K562 (cell line): ENCODE results near the gene ADGRB3. TPM values are rescaled to one million over a fixed set of nuclear protein-coding genes. Genes with fewer than 3 reads are reported as not detected.
A peak's percentile ranks its signal among the peaks of the same experiment; 100 is the strongest.

Experiments
- ATAC-seq: fragments of 200-7000 bp; cut with Tn5 transposase; 3 replicates; pipeline ENCODE4 v1.9.1; 2020; ENCODE audit warnings: moderate library complexity
- BruUV-seq: library from RNA; stranded (reverse); fragments of 400-500 nt; replicated peaks from 2 replicates; lab custom pipeline; 2021; lab: Mats Ljungman, UMichigan
- CTCF ChIA-PET: fragments of 300-600 bp; formaldehyde crosslinking; extraction: SDS; loops from one replicate; lab custom pipeline; 2021; ENCODE audit warnings: low intra/inter-chr PET ratio; lab: Yijun Ruan, JAX
- POLR2A ChIA-PET: fragments of 300-600, 350-650 bp; sonication (Branson Sonifier 250); formaldehyde crosslinking; extraction: SDS; loops from one replicate; lab custom pipeline; 2021; ENCODE audit warnings: antibody characterized with exemption, inconsistent platforms; lab: Yijun Ruan, JAX
- DNase-seq, 4 experiments: peaks; one replicate each; pipeline versions ENCODE4 v3.0.0 to v3.0.0-alpha.2; 2011 to 2018; ENCODE audit warnings: low spot score in 3 of 4, mixed read lengths in 3 of 4; ENCODE audit errors: extremely low read depth in 1 of 4
- FAIRE-seq: peaks from 2 replicates; lab custom pipeline; 2011; peaks lifted over from hg19 to GRCh38; lab: Jason Lieb, UNC
- H2AFZ ChIP-seq: 2 replicates; pipeline ENCODE4 v1.6.0; 2011; ENCODE audit warnings: low read depth, low read length, control low read depth, inconsistent platforms
- H3K27ac ChIP-seq: fragments of 200-600 bp; 3 replicates; pipeline ENCODE4 v1.8.0; 2011; ENCODE audit warnings: low read depth, mild to moderate bottlenecking, control low read depth, inconsistent platforms, low read length, moderate library complexity, mixed read lengths; ENCODE audit errors: extremely low read depth
- H3K27me3 ChIP-seq, 2 experiments: fragments of 300-600 bp in 1 of 2; 2 replicates in 1 of 2; 3 replicates in 1 of 2; pipeline versions ENCODE4 v1.6.0 to v1.8.0; 2011; ENCODE audit warnings: inconsistent platforms in 2 of 2, low read length in 2 of 2, mild to moderate bottlenecking in 1 of 2, mixed read lengths in 1 of 2, moderate library complexity in 1 of 2; ENCODE audit not compliant: control insufficient read depth in 2 of 2, insufficient read depth in 2 of 2
- H3K36me3 ChIP-seq: fragments of 300-600 bp; 3 replicates; pipeline ENCODE4 v1.8.0; 2011; ENCODE audit warnings: mild to moderate bottlenecking, low read length, inconsistent platforms; ENCODE audit not compliant: control insufficient read depth, insufficient read depth
- H3K4me1 ChIP-seq, 2 experiments: fragments of 200-600 bp in 1 of 2; replicated peaks in 1 of 2; 2 replicates in 1 of 2; 3 replicates in 1 of 2; pipeline versions ENCODE4 v1.5.1 to v1.8.0; 2011; ENCODE audit warnings: inconsistent platforms in 2 of 2, low read length in 2 of 2, mild to moderate bottlenecking in 1 of 2, mixed read lengths in 1 of 2, moderate library complexity in 1 of 2; ENCODE audit not compliant: control insufficient read depth in 2 of 2, insufficient read depth in 2 of 2
- H3K4me2 ChIP-seq: 2 replicates; pipeline ENCODE4 v1.6.1; 2011; ENCODE audit warnings: low read length, control low read depth, inconsistent platforms, mixed read lengths; ENCODE audit not compliant: insufficient read depth
- H3K4me3 ChIP-seq: fragments of 200-600 bp; sonication (generic), shearing (Covaris generic); 2 replicates; pipeline ENCODE4 v1.5.1; 2016; ENCODE audit warnings: control low read depth, inconsistent platforms
- H3K79me2 ChIP-seq: fragments of 200-600 bp; 3 replicates; pipeline ENCODE4 v1.8.0; 2011; ENCODE audit warnings: low read length, inconsistent platforms; ENCODE audit not compliant: control insufficient read depth, insufficient read depth
- H3K9ac ChIP-seq, 2 experiments: 2 replicates each; pipeline versions ENCODE4 v1.6.0 to v1.6.1; 2011; ENCODE audit warnings: low read depth in 2 of 2, low read length in 2 of 2, control low read depth in 1 of 2, inconsistent platforms in 1 of 2, mild to moderate bottlenecking in 1 of 2, mixed read lengths in 1 of 2; ENCODE audit not compliant: insufficient read depth in 1 of 2
- H3K9me1 ChIP-seq: one replicate; pipeline ENCODE4 v1.6.0; 2011; ENCODE audit warnings: inconsistent platforms, mild to moderate bottlenecking, low read length, moderate library complexity; ENCODE audit not compliant: control insufficient read depth, insufficient read depth
- H3K9me3 ChIP-seq: replicated peaks from 2 replicates; pipeline ENCODE4 v1.5.1; 2011; ENCODE audit warnings: low read depth, low read length, inconsistent platforms; ENCODE audit not compliant: control insufficient read depth, insufficient read depth
- H4K20me1 ChIP-seq: replicated peaks from 2 replicates; pipeline ENCODE4 v1.6.1; 2011; ENCODE audit warnings: low read length, inconsistent platforms, mixed read lengths; ENCODE audit not compliant: control insufficient read depth, insufficient read depth
- AFF4 ChIP-seq: sonication (generic); formaldehyde crosslinking; IDR thresholded peaks from 2 replicates; pipeline ENCODE4 v1.8.0; 2023; ENCODE audit warnings: mild to moderate bottlenecking, missing genetic modification reagents
- FOXA3 ChIP-seq, 2 experiments: fragments of 450-650 bp in 1 of 2; sonication (generic) in 1 of 2; formaldehyde crosslinking; IDR thresholded peaks in 1 of 2; conservative IDR thresholded peaks in 1 of 2; 2 replicates each; pipeline versions ENCODE4 v1.4.0 to v1.8.0; 2020 to 2022; ENCODE audit warnings: mild to moderate bottlenecking in 2 of 2, missing genetic modification reagents in 1 of 2
- KAT2B ChIP-seq: IDR thresholded peaks from one replicate; pipeline ENCODE4 v1.6.1; 2012; ENCODE audit warnings: low read depth, mild to moderate bottlenecking, control low read depth, inconsistent platforms, low read length, moderate library complexity
- KLF16 ChIP-seq: IDR thresholded peaks from 2 replicates; pipeline ENCODE4 v1.6.1; 2016; ENCODE audit warnings: antibody characterized with exemption
- NFE2L1 ChIP-seq: fragments of 450-650 bp; IDR thresholded peaks from 2 replicates; pipeline ENCODE4 v1.6.1; 2016; ENCODE audit warnings: missing genetic modification characterization, low read depth, mild to moderate bottlenecking, missing compliant biosample characterization, moderate library complexity, borderline replicate concordance
- RNF2 ChIP-seq: sonication (generic); IDR thresholded peaks from 2 replicates; pipeline ENCODE4 v1.6.1; 2016
- ZFP36 ChIP-seq: fragments of 150-350 bp; IDR thresholded peaks from 2 replicates; pipeline ENCODE4 v1.6.1; 2018; ENCODE audit warnings: low read length, low read depth; ENCODE audit not compliant: partially characterized antibody
- ZNF551 ChIP-seq: fragments of 250-450 bp; sonication (Bioruptor Pico); IDR thresholded peaks from 2 replicates; pipeline ENCODE4 v1.5.0; 2021; ENCODE audit warnings: mild to moderate bottlenecking, moderate library complexity
- WGBS: fragments of 100-300 bp; shearing (Covaris generic); methylation state at CpG from one replicate; pipeline ENCODE4 v1.1.6; 2016; ENCODE audit warnings: low coverage, mixed read lengths; ENCODE audit not compliant: insufficient coverage; ENCODE audit errors: missing lambda C conversion rate; 5-methylcytosine and 5-hydroxymethylcytosine counted together
- in situ Hi-C: fragments of 300-500 bp; cut with MboI; formaldehyde crosslinking; loops from 4 replicates; pipeline ENCODE4 v1.15.0; 2018; ENCODE audit warnings: inconsistent platforms, mixed read lengths
- intact Hi-C: fragments of 100-400 bp; cut with micrococcal nuclease; formaldehyde crosslinking; loops from 2 replicates; pipeline ENCODE4 v1.14.2; 2022
- polyA plus RNA-seq, 8 experiments: library from polyadenylated mRNA; depleted of rRNA in 4 of 8; stranded (reverse) in 5 of 8; unstranded in 3 of 8; fragments of >200 nt; fragmentation: Nextera tagmentation in 2 of 8; fragmentation: Illumina TruSeq in 1 of 8; extraction: Ambion mirVana in 2 of 8; extraction: Trizol in 1 of 8; gene quantifications; 2 replicates each; pipeline versions ENCODE4 v1.2.1 to v1.2.3, GENCODE V29; 2011 to 2014; ENCODE audit warnings: inconsistent platforms in 1 of 8, missing spikeins in 1 of 8
- total RNA-seq, 7 experiments: library from RNA; depleted of rRNA in 6 of 7; stranded (reverse); fragments of >200 nt in 6 of 7; fragmentation: Illumina TruSeq in 2 of 7; extraction: Trizol in 2 of 7; gene quantifications; 2 replicates each; pipeline versions ENCODE4 v1.2.1 to v1.2.3, GENCODE V29; 2011 to 2021; ENCODE audit warnings: low replicate concordance in 1 of 7

Gene ADGRB3
- total and polyA plus RNA-seq, 9 of the 15 experiments (the other 6 are each of a cell fraction or from before 2014, with no cell fraction given), result 0.90 to 7.8 (median 2.4) TPM

GRCh38 chr6:68637782-68638181 is 2.7 kb downstream of the ADGRB3 start:
- FAIRE-seq (no peak), ATAC-seq (no peak), DNase-seq (no peak)
- Histone ChIP-seq H3K9ac (peak overlapping the region in 1 of 2 experiments; percentile 18; a peak in 1 of 4 replicates), H3K9me3 (no peaks in the 10 kb centered on the region), H3K27ac (no peak overlapping the region), H3K4me2 (peak overlapping the region; percentile 20; the same call in 1 of the 2 replicates), H3K9me1 (no peaks in the 10 kb centered on the region), H4K20me1 (no peaks in the 10 kb centered on the region), H3K79me2 (peaks cover 66% of the 10 kb centered on the region), H3K36me3 (peaks cover 3% of the 10 kb centered on the region; the same call in 1 of the 3 replicates), H2AFZ (no peak overlapping the region), H3K4me3 (no peak overlapping the region), H3K27me3 (no peaks in the 10 kb centered on the region), H3K4me1 (peaks cover 6 to 31% of the 10 kb centered on the region in 2 experiments; a peak in 4 of 5 replicates)
- TF ChIP-seq ZNF551 (CRISPR knock-in tag), result no peak
- TF ChIP-seq KAT2B, result no peak
- TF ChIP-seq FOXA3 (CRISPR knock-in tag; conservative IDR thresholded peaks at IDR 0.05 in 1 of 2, IDR thresholded peaks at IDR 0.05 in 1 of 2), result no peak
- no peak for TF ChIP-seq AFF4 (CRISPR knock-in tag)
- TF ChIP-seq RNF2, result no peak
- TF ChIP-seq KLF16, result no peak
- no peak for TF ChIP-seq ZFP36
- no peak for TF ChIP-seq NFE2L1
- WGBS, result 0% methylated on average over 1 of the region's 1 CpG
- in situ Hi-C loops (loop anchor here (5.0 to 25.0 kb wide), 4 partner anchors 140 to 1713 kb away; no protein-coding TSS in a partner anchor), intact Hi-C loops (loop anchor here (1.0 to 5.0 kb wide), 5 partner anchors 124 to 1710 kb away; no protein-coding TSS in a partner anchor)
- POLR2A ChIA-PET, result interaction anchor here (1.0 to 1.1 kb wide), 3 partner anchors 20 to 155 kb away, joined by 3 to 4 read pairs (median 3); no protein-coding TSS in a partner anchor
- CTCF ChIA-PET, result interaction anchor here (0.9 to 3.9 kb wide), 4 partner anchors 123 to 330 kb away, joined by 5 to 47 read pairs (median 8); no protein-coding TSS in a partner anchor
- BruUV-seq, result no TSS peak
